GM12873 (cell line): ENCODE results near the gene SYDE2.

ENCODE experiments used
- CTCF ChIP-seq: IDR thresholded peaks from 2 replicates; pipeline ENCODE4 v1.5.1; 2012; ENCODE audit warnings: low read depth, mild to moderate bottlenecking, moderate library complexity, low read length, control low read depth; ENCODE audit not compliant: insufficient read depth; ENCODE audit errors: missing control alignments

SYDE2 gene

GRCh38 chr1:85237613-85238012, 36.8 kb upstream of the SYDE2 start:
- no peak for TF ChIP-seq CTCF

GRCh38 chr1:85230305-85230977, 29.6 kb upstream of the SYDE2 start:
- peak; percentile 57 for TF ChIP-seq CTCF

- no peak for TF ChIP-seq CTCF
Measured at GRCh38 chr1:85229574-85230097, 28.8 kb upstream of the SYDE2 start.

GRCh38 chr1:85228972-85229371, 28.2 kb upstream of the SYDE2 start:
- TF ChIP-seq CTCF, result no peak

GRCh38 chr1:85225624-85226380, 25.0 kb upstream of the SYDE2 start:
- TF ChIP-seq CTCF, result no peak

- no peak for TF ChIP-seq CTCF
Measured at GRCh38 chr1:85224734-85225623, 24.2 kb upstream of the SYDE2 start.
